Ureter (tissue), 1 donor: ENCODE data around the gene ZDHHC8. TPM values are rescaled to one million over a fixed set of nuclear protein-coding genes. Genes with fewer than 3 reads are reported as not detected.

ENCODE experiments used
- DNase-seq: peaks from one replicate; pipeline ENCODE4 v3.0.0-alpha.2; 2020; ENCODE audit warnings: low spot score
- total RNA-seq: library from RNA; stranded (reverse); gene quantifications from one replicate; pipeline ENCODE4 v1.2.4, GENCODE V29; 2023
- donor health status: DM: yes; HTN: yes; CAD: no.

ZDHHC8 gene
- total RNA-seq, 1 donor from 2014 or later: 64.2 TPM

DNA sequence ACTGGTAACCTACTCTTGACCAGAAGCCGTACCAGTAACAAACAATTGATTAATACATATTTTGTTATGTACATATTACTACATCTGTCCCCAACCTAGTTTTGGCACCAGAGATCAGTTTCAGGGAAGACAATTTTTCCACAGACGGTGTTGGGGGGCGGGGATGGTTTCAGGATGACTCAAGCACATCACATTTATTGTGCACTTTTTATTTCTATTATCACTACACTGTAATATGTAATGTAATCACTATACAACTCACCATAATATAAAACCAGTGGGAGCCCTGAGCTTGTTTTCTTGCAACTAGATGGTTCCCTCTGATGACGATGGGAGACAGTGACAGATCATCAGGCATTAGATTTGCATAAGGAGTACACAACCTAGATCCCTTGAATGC lies 36.1 kb upstream of the ZDHHC8 start:
- DNase-seq: no peak

DNA sequence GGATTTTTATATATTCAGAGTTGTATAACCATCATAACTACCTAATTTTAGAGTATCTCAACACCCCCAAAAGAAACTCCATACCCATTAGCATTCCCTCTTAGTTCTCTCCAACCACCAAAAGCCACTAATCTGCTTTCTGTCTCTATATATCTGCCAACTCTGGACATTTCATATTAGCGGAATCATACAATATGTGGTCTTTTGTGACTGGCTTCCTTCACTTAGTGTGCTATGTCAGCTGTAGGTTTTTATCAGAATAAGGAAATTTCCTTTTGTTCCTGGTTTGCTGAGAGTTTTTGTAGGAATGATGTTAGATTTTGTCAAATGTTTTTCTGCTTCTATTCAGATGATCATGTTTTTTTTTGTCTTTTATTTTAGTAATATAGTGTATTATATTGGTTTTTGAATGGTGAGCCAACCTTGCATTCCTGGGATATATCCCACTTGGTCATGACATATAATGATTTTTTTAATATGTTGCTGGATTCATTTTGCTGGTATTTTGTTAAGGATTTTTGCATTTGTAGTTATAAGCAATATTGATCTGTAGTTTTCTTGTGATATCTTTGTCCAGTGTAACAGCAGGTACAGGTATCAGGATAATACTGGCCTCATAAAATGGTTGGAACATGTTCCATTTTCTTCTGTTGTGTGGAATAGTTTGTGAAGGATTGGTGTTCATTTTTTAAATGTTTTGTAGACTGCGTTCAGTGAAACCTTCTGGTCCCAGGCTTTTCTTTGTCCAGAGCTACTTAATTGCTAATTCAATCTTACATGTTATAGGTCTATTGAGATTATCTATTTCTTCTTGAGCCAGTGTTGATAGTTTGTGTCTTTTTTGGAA lies 34.8 kb upstream of the ZDHHC8 start:
- DNase-seq: no peak

DNA sequence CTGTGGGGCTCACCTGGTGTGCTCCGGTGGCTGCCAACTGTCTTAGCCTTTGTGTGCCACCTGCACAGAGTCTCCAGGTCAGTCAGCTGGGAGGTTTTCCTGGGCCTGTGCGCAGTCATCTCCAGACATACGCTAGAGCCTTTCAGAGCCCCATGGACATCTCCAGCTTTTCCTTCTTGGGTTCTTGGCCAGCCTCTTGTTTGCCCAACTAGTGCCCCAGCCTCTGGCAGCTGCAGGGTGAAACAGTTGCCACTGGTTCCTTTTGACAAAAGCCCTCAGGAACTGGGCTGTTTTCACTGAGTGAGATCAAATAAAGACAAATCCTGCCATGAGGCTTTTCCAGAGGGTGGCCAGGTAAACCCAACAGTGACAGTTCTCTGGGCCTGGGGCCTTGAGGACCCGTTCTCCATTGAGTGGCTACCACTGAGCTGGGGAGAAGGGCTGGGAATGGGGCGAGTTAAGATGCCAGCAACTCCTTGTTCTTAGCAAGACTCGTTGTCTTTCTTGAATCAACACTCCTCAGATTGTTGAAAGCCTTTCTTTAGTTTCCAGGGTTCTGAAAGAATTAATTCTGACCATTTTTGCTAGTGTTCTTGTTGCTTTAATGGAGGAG lies 32.4 kb upstream of the ZDHHC8 start:
- DNase-seq: no peak

DNA sequence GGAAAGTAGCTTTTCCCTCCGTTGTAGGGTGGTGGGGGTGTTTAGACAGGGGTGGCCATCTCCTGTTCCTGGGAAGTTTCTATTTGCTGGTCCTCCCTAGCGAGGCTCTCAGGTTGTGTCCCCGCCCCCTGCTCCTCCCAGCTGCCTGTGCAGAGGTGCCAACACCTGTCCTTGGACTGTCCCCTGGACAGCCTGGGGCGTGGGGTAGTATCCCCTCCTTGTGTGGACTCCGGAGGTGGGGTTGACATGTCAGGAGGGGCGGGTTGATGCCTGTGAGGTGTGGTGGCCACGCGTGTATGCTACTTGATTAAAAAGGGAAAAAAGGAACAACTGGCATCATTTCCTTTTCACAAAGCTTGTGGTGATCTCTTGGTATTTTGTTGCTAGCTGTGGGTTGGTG lies 30.0 kb upstream of the ZDHHC8 start:
- no peak for DNase-seq

DNA sequence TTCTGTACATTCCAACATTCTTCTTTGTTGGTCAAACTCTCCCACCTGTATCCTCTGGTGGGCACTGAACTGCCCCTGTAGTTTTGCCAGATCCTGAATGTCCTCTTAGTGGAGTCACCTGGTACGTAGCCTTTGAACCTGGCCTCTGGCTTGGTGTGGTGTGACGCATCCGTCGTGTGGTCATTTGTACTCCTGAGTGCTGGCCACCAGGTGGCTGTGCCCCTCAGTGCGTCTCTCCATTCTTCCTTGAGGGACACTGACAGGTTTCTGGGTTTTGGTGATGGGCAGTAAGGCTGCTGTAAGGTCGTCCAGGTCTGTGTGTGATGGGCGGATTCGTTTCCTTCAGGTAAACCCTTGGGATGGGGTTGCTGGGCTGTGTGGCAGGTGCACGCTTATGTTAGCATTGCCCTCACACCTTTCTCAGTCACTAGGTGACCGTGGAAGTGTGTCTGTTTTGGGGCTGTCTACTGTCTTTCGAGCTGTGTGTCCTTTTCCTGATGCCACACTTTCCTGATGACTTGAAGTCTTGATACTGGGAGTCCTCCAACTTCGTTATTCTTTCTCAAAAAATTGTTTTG lies 29.3 kb upstream of the ZDHHC8 start:
- DNase-seq: no peak

DNA sequence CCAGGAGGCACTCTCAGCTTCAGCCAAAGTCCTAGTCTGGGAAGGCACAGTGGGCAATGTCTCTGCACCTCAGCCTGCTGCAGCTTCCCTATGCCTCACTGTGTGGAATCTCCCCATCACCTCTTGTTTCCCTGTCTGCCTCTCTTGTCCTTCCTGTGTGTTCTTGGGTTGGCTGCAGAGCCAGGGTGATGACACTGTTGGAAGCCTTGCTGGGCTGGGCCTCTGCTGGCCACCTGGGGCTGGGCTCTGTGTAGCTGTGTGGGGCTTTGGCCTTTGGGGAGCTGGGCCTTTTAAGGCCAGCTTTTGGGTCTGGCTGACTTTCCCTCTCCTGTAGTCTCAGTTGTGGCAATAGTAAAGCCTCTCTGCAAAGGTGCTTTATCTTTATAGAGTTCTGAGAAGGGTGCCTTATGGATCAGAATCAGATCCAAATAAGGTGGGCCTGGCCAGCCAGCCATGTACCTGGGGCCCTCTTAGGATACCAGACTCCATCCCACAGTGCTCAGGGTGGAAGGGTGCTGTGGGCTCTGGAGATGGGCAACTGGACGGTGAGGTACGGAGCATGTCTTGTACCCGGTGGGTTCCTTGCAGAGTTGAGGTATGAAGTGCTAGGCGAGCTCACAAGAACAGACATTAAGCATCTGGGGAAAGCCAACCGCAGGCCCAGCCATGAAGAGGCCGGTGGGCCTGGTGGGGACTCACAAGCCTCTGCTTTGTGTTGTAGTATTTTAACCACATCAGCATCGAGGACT lies 26.0 kb upstream of the ZDHHC8 start:
- no peak for DNase-seq

DNA sequence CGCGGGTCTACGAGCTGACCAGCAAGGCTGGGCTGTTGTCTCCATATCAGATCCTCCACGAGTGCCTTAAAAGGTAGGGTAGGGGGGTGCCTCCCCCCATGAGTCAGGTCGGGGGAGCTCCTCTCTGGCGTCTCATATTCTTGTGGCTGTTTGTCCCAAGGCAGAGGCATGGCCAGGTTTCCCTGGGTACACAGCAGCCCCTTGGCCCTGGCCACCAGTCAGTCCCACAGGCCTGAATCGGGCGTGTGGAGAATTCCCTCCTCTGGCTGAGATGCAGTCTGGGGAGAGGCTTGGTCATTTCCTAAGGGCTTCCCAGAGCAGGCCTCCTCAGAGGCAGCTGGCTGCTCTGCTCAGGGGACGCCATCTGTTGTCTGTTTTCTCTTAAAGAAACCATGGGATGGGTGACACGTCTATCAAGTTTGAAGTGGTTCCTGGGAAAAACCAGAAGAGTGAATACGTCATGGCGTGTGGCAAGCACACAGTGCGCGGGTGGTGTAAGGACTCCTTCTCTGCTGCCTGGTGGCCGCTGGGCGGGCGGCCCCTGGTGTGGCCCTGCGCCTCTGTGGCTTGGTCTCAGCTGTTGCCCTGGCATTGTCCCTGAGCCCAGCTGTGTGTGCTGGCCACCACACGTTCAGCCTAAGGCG lies 25.3 kb upstream of the ZDHHC8 start:
- no peak for DNase-seq

DNA sequence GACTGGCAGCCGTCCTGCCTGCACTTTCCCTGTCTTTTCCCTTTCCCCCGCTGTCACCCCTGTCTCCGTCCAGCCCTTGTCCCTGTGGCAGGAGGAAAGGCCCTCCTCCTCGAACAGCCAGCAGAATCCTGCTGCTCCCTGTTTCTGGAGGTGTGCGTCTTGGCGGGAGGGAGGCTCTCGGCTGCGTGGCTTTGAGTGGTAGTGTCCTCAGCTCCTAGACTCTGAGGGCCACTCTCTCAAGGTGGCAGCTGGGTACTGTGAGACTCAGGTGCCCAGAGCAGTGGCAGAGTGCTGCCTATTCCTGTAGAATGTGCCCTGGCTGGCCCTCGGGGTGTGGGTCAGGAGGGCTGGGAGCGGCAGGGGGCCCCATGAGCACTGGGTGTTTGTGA lies 24.8 kb upstream of the ZDHHC8 start:
- DNase-seq: no peak

DNA sequence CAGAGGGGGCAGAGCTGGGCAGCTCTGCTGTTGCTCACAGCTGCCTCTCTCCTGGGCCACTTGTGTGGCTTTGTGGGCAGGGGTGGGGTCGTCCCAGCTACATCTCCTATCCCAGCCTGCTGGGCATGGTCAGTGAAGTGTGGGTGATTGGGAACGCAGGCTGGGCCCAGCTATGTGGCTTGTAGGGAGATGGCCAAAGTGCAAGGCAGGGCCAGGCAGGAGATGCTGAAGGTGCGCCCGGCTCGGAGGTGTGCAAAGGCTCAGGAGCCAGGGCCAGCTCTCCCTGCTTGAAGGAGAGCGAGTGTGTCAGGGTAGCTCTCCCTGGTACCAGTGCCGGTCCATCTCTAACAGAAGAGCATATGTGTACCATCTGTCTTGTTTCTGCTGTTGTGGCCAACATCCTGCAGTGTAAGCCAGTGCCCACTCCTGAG lies 24.1 kb upstream of the ZDHHC8 start:
- DNase-seq: no peak

DNA sequence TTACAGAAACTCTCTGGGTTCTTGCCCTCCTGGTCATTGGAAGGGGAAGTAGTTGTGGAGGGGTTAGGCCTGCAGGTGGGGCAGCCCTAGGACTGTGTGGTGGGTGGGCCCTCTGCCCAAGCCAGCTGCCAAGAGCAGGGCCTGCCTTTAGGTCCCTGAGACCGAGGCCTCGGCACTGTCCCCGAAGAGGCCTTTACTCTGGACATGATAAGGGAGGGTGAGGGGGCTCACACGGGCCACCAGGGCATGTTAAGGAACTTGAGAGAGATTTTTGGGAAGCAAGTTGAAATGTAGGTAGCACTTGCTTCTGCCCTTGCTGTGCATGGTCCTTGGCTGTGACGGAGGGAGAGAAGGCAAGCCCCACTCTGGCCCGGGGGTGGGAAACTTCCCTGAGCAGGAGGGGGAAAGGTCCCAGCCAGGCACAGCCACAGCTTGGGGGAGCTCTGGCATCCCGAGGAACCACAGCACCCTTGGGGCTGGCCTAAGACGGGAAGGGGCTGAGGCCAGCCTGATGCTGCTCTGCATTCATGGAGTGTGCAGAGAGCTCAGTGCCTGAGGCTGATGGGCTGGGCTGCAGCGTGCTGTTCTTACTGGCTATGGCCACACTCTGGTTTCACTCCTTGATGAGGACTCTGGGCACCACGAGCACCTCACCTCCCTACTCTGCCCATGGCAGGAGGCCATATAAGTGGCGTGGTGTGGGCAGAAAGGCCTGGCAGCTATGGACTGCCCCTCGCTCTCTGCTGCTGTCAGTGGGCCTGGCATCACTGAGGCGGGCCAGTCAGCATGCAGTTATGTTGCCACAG lies 23.4 kb upstream of the ZDHHC8 start:
- DNase-seq: no peak

DNA sequence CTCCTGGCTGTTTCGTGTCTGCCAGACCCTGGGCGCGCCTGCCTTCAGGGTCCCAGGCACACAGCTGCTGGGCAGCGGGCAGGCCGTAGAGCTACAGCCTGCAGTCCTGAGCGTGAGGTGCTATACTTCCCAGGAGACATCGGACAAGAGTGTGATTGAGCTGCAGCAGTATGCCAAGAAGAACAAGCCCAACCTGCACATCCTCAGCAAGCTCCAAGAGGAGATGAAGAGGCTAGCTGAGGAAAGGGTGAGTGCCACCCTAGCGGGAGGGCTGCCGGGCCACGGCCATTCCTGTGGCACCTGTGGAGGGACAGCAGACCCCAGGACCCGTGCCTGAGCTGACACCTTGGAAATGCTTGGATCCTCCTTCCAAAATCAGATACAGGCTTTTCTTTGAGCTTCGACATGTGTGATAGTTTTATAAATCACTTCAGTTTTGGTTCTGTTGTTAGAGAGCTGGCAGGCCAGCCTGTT lies 22.8 kb upstream of the ZDHHC8 start:
- DNase-seq: no peak

DNA sequence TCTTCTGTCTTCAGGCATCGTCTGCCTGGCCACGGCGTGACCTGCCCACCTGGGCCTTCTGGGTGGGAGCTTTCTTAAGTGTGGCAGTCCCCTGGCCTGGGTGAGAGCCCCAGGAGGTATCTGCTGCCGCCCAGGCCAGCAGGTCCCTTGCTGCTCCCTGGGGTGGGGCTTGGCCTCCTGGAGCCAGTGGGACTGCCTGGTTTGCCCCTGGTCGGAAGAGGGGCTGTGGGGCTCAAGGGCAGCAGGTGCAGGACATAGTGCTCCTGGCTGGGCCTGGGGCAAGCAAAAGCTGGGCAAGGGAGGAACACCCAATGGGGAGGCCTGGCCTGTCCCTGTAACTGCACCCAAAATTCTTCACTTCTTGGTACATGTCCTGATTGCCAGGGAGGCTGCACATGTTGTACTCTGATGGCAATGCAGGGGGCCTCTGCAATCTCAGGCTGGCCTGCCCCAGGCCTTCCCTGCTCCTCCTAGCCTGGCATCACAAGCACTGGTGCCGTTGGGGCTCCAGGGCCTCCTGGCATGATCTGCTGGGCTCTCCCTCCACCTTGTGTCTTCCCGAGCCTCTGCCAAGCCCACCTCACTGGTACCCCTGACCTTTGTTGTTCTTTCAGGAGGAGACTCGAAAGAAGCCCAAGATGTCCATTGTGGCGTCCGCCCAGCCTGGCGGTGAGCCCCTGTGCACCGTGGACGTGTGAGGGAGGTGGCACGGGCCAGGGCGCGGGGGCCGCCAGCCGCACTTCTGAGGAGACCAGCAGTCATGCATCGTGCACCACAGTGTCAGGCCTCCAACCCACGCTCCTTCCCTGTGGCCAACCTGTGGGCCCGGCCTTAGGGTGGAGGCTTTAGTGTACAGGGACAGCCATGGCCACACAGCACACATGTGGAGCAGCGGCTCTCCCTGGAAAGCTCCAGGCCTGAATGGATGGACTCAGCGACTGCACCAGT lies 21.9 kb upstream of the ZDHHC8 start:
- DNase-seq: no peak

DNA sequence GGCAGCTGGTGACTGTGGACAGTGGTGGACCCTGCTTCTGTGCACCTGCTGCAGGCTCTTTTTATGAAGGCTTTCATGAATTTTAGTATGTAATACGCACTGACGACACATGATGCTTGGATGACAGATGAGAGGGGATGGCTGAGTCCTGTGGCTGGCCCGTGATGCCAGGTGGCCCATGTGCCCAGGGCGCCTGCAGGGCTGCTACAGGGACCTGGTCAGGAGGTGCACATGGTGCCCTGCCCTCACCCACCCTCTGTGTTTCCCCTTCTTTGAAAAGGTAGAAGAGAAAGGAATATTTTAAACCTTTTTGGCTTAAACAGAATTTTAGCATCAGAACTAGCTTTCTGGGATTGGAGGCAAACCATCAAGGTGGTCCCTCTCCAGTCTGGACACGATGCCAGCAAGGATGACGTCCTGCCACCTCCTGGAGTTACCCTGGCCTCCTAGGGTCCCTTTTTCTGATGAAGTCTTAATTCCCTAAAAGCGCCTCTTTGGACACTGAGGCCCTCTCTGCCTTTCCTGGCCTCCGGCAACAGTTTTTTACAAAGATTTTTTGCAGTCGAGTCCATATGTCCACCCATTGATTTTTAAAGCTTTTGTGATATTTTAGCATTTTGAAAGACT lies 21.1 kb upstream of the ZDHHC8 start:
- DNase-seq: no peak

DNA sequence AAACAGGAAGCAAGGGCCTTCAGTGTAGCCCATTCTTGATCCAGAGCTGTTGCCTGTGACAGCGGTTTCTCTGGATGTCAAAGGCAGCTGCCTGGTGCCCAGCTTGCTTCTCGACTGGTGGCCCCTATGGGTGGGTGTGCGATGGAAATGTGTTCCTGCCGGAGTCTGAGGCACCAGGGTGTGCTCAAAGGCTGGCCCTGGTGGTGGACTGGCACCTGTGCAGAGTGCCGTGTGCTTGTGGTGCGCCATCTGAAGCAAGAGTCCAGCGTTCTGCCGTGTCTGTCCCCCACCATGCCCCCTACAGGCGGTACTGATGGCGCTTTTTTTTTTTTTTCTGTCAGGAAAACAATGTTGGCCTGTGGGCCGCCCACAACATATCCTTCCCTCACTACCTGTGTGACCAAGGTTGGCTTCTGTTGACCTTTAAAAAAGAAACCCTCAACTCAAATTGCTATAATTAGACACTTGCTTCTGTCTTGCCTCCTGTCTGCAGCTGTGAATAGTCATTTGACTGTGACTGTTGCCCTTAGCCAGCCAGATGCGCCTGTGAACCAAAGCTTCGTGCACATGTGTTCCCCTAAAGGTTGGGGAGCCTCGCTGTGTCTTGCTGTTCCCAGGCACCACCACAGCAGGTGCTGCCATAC lies 20.4 kb upstream of the ZDHHC8 start:
- no peak for DNase-seq

DNA sequence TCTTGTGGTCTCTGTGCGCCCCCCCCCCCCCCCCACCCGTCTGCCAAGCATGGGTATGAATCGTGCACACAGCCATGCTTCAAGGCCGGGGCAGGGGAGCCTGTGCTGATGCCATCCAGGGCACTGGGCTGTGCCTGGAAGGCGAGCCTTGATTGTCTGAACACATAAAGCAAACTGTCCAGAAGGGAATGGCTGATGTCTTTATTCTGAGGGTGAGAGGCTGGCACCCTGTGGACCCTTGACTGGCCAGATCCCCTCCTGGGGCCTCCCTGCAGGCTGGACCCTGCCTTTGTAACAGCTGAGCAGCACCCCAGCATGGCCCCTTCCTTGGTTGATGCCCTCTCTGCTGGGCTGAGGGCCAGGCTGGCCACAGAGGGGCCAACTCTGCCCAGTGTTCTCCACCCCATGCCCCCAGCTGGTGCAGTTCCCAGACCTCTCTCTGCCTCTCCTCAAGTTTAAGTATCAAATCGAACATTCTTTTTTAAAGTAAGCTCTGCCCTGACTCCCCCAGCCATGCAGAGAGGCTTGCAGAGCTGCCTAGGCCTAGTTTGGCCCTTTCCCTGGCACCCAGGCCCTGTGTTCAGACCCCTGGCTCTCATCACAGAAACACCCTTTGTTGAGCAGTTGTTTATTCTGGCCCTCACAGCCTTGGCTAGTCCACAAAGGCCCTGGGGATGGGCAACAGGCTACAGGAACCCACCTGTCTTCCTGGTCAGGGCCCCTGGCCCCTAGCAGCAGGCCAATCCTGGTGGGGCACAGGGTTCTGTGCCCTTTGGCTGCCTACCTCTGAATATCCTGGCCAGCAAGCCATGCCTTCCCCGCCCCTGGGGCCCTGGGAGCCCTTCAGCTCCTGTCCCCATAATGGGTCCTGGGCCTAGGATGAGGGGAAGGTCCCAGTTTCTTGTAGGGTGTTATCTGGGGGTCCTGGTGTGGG lies 19.6 kb upstream of the ZDHHC8 start:
- no peak for DNase-seq

DNA sequence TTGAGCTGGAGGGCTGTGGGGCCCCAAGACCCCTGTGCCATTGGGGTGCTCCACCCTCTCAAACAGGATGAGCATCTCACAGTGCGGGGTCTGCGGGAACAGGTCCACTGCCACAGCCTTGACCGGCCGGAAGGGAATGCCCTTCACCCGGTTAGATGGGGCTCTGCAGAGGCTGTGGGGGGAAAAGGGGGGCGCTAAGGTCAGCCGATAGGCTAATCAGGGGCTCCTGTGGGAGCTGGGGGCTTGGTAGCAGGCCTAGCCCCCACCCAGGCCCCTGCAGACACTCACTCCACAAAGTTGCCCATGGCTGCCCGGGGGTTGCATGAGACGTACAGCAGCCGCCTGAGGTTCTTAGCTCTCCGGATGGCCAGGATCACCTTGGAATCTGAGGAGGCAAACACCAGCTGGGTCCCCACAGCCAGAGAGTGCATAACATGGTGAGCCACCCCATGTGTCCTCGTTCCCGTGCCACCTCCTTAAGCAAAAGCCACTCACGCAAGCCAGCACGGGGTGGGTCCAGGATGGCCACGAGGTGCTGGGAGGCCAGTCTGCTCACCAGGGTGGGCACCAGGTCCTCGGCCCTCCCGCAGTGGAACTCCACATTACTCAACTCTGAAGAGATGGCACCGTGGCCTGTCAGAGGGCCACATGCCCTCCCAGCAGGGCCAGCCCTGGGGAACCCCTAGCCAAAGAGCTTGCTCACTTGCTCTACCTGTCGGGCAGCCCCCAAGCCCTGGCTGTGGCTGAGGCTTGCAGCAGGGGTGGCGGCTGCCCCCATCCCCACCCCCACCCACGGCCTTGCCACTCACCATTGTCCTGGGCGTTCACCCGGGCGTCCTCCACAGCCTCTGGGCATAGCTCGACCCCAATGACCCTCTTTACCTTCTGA lies 18.7 kb upstream of the ZDHHC8 start:
- no peak for DNase-seq
